ENCODE data around the gene SYT10.
"Not testable (repeated sequence)": the region's sequence is repeated elsewhere in the genome, so short reads cannot be mapped to it uniquely, and the experiment has no call there.

Gene SYT10

DNA sequence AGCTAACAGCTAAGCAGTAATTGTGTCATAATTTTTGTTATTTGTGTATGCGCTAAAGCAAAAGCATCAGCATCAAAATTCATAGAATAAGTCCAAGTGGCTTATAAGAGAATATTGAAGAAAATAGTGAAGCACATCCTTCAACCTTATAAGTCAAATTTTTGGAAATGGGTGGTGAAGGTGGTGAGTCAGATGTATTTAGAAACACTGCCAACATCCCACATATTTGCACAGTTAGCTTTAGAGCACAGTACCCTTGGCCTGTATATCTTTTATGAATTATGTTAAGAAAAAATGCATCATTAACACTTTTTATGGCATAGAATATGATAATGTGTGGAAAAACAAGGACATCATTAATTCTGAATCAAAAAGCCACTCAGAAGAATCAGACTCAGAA lies 8.0 kb downstream of the SYT10 start:
- TF ChIP-seq, protein P1, sequence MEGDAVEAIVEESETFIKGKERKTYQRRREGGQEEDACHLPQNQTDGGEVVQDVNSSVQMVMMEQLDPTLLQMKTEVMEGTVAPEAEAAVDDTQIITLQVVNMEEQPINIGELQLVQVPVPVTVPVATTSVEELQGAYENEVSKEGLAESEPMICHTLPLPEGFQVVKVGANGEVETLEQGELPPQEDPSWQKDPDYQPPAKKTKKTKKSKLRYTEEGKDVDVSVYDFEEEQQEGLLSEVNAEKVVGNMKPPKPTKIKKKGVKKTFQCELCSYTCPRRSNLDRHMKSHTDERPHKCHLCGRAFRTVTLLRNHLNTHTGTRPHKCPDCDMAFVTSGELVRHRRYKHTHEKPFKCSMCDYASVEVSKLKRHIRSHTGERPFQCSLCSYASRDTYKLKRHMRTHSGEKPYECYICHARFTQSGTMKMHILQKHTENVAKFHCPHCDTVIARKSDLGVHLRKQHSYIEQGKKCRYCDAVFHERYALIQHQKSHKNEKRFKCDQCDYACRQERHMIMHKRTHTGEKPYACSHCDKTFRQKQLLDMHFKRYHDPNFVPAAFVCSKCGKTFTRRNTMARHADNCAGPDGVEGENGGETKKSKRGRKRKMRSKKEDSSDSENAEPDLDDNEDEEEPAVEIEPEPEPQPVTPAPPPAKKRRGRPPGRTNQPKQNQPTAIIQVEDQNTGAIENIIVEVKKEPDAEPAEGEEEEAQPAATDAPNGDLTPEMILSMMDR (IDR thresholded peaks at IDR 0.05) = no peak
- TF ChIP-seq ZFX (IDR thresholded peaks at IDR 0.05; ENCODE audit: borderline replicate concordance) = no peak

DNA sequence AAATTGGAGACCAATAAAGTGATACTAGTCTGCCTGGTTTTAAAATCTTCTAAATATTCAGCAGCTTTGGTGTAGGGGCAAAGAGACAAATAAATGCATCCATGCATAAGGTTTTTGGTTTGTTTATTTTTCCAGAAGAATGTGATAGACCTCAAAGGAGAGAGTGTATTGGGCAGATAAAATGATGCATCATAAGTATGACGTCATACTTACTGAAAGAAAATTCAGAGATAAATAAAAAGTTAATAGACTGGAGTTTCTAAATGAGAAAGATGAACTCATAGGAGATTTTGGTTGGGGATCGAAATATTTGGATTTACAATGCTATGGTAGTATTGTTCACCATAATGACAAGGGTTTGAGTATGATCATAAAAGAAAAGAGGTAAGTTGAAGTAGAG lies 10.2 kb downstream of the SYT10 start:
- H3K27ac ChIP-seq = no peak overlapping the region
- TF ChIP-seq, protein P1 (IDR thresholded peaks at IDR 0.05) = no peak
- TF ChIP-seq ZFX (IDR thresholded peaks at IDR 0.05; ENCODE audit: borderline replicate concordance) = no peak

More for the DNA sequence above, 8.0 kb downstream of the SYT10 start:
- H3K27ac ChIP-seq = no peak overlapping the region

DNA sequence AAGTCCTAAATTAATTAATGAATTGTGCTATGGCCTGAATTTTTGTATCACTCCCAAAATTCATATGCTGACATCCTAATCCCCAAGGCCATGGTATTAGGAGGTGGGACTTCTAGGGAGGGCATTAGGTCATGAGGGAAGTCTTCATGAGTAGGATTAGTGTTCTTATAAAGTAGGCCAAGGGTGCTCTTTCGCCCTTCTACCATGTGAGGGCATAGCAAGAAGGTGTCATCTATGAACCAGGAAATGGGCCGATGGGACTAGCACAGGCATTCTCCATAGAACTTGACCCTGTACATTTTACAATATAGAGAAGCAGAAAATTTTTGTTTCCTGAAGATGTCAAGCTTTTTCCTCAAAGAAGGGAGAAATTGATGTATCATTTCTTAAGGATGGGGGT lies 12.5 kb downstream of the SYT10 start:
- H3K27ac ChIP-seq = no peak overlapping the region
- TF ChIP-seq ZFX (IDR thresholded peaks at IDR 0.05; ENCODE audit: borderline replicate concordance) = no peak
- TF ChIP-seq, protein P1 (IDR thresholded peaks at IDR 0.05) = peak; percentile 65

DNA sequence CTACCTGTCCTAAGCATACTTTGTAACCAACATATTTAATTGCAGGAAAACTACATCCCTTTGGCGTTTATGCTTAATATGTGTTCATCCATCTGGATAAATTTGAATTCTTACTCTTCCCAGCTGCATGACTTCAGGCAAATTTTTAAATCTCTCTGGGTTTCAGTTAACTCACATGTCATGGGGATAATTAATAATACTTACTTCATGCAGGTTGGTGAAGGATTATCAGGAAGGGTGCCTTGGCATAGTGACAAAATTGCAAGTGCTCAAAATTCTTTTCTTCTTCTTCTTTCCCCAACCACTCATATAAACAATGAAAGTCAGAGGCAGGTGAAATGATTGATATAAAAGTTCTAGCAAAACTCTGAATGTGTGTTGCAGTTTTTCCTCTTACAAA lies 15.9 kb downstream of the SYT10 start:
- no peak for TF ChIP-seq ZFX (IDR thresholded peaks at IDR 0.05; ENCODE audit: borderline replicate concordance)
- TF ChIP-seq, protein P1 (IDR thresholded peaks at IDR 0.05) = no peak
- H3K27ac ChIP-seq = no peak overlapping the region

DNA sequence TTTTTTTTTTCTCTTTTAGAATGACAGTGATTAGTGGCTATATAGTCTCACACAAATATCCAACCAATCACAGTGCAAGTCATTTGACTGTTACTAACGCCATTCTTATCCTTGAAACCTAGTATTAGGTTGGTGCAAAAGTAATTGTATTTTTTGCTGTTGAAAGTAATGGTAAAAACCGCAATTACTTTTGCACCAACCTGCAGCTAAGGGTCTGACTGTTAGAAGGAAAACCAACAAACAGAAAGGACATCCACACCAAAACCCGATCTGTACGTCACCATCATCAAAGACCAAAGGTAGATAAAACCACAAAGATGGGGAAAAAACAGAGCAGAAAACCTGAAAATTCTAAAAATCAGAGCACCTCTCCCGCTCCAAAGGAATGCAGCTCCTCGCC lies 27.2 kb downstream of the SYT10 start:
- not testable (repeated sequence) for H3K27ac ChIP-seq

DNA sequence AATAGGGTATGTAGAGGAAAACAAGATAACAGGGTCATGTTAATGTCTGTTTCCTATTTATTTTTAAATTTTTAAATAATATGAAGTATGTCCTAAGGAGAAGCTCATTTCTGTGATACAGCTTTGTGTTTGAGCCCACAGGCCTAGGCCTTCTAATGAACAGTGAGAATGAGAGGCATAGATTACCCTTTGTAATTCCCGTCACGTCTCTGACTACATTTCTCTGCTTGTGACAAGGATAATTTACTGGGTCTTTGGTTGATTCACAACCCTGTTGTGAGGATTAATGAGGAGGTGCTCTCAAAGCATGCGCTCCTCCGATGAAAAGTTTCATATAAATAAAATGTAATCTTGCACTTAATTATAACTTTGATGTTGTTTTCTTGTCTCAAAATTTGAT lies 56.1 kb downstream of the SYT10 start:
- H3K27ac ChIP-seq = no peak overlapping the region
- TF ChIP-seq, protein P1 (IDR thresholded peaks at IDR 0.05) = no peak
- no peak for TF ChIP-seq ZFX (IDR thresholded peaks at IDR 0.05; ENCODE audit: borderline replicate concordance)

DNA sequence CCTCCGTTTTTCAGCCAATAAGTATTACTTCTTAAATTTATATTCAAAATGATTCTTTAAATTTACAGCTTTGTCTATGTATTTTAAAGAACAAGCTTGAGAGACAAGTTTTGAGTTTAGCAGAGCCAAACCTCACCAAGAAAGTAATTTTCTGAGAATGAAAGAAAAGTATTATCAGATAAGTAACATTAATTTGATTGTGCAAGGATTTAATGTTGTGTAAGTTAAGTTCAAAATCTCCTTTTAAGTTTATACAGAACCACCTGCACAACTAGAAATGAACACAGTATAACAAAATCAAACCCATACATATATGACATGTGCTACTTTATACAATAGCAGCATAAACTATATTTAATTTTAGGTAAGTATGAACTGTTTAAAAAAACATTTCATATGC lies 63.5 kb downstream of the SYT10 start:
- TF ChIP-seq, protein P1 (IDR thresholded peaks at IDR 0.05) = no peak
- no peak for TF ChIP-seq ZFX (IDR thresholded peaks at IDR 0.05; ENCODE audit: borderline replicate concordance)
- no peak overlapping the region for H3K27ac ChIP-seq

DNA sequence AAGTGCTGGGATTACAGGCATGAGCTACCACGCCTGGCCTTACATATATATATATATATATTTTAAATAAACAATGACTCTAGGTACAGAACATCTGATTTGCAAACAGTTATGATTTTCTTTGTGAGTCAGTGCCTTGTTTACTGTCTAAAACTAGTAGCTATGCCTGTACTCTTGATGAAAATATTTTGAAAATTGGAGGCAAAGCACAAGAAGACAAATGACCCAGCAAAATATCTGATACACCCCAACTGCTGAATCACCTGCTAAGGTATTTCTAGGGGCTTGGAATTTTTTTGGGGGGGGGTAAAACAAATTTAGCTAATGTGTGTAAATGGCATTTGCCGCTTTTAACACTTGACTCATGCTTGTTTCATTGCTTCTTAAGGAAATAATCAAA lies 69.3 kb downstream of the SYT10 start:
- TF ChIP-seq ZFX (IDR thresholded peaks at IDR 0.05; ENCODE audit: borderline replicate concordance) = no peak
- TF ChIP-seq, protein P1 (IDR thresholded peaks at IDR 0.05) = no peak
- no peak overlapping the region for H3K27ac ChIP-seq
